B cell (primary cell): ENCODE measurements around the gene BLTP2. TPM values are rescaled to one million over a fixed set of nuclear protein-coding genes. Genes with fewer than 3 reads are reported as not detected.

Source experiments
- ATAC-seq: fragments of 200-7000 bp; cut with Tn5 transposase; one replicate; pipeline ENCODE4 v1.10.0; 2021; ENCODE audit warnings: low read depth, mild to moderate bottlenecking, moderate number of reproducible peaks, moderate library complexity
- CTCF ChIA-PET: fragments of 350-600 bp; sonication (Branson Sonifier 250); formaldehyde crosslinking; loops from one replicate; lab custom pipeline; 2021; ENCODE audit warnings: antibody characterized with exemption, inconsistent platforms; lab: Charles Lee
- POLR2A ChIA-PET: fragments of 350-600 bp; sonication (Branson Sonifier 250); formaldehyde crosslinking; loops from one replicate; lab custom pipeline; 2021; ENCODE audit warnings: antibody characterized with exemption; lab: Charles Lee
- DNase-seq: peaks from one replicate; pipeline ENCODE4 v3.0.0; 2013
- H2AFZ ChIP-seq: 2 replicates; pipeline ENCODE4 v1.6.1; 2012; ENCODE audit warnings: mild to moderate bottlenecking, low read depth, low read length; ENCODE audit not compliant: insufficient read depth, poor library complexity, severe bottlenecking
- H3K27ac ChIP-seq, 2 donors: 1 replicate in 1 of 2; 2 replicates in 1 of 2; pipeline ENCODE4 v1.5.1; 2012 to 2013; ENCODE audit warnings: low read length in 2 of 2, mild to moderate bottlenecking in 2 of 2, moderate library complexity in 1 of 2
- H3K27me3 ChIP-seq, 4 experiments: fragments of 200-600 bp in 1 of 4; sonication (generic) in 1 of 4; replicated peaks in 1 of 4; 1 replicate in 2 of 4; 2 replicates in 2 of 4; pipeline versions ENCODE4 v1.6.1 to v1.7.0; 2013 to 2016; ENCODE audit warnings: low read length in 3 of 4, mild to moderate bottlenecking in 2 of 4, mixed read lengths in 1 of 4, moderate library complexity in 1 of 4; ENCODE audit not compliant: insufficient read depth in 4 of 4, control insufficient read depth in 3 of 4; ENCODE audit errors: control extremely low read depth in 1 of 4
- H3K36me3 ChIP-seq, 2 experiments: replicated peaks in 1 of 2; 1 replicate in 1 of 2; 2 replicates in 1 of 2; pipeline versions ENCODE4 v1.6.1 to v1.7.1; 2013; ENCODE audit warnings: low read length in 1 of 2; ENCODE audit not compliant: insufficient read depth in 2 of 2, control insufficient read depth in 1 of 2; ENCODE audit errors: control extremely low read depth in 1 of 2, extremely low read depth in 1 of 2
- H3K4me1 ChIP-seq, 2 donors: fragments of 200-600 bp in 1 of 2; sonication (generic) in 1 of 2; 1 replicate in 1 of 2; 2 replicates in 1 of 2; pipeline versions ENCODE4 v1.5.1 to v1.6.1; 2013 to 2017; ENCODE audit warnings: low read length in 2 of 2; ENCODE audit not compliant: control insufficient read depth in 2 of 2, insufficient read depth in 2 of 2
- H3K4me2 ChIP-seq: replicated peaks from 2 replicates; pipeline ENCODE3; 2012; ENCODE audit warnings: mild to moderate bottlenecking, low read depth, low read length; ENCODE audit not compliant: poor library complexity, severe bottlenecking
- H3K4me3 ChIP-seq, 5 experiments: fragments of 200-600 bp in 1 of 5; sonication (generic) in 1 of 5; 1 replicate in 3 of 5; 2 replicates in 2 of 5; pipeline versions ENCODE4 v1.5.1 to v1.7.0; 2011 to 2016; ENCODE audit warnings: low read length in 4 of 5, mild to moderate bottlenecking in 4 of 5, low read depth in 2 of 5, control low read depth in 1 of 5, moderate library complexity in 1 of 5; ENCODE audit not compliant: insufficient read depth in 1 of 5; ENCODE audit errors: control extremely low read depth in 1 of 5, extremely low read depth in 1 of 5
- H3K79me2 ChIP-seq: fragments of 200-600 bp; sonication (generic); one replicate; pipeline ENCODE4 v1.6.0; 2016; ENCODE audit warnings: low read length; ENCODE audit not compliant: control insufficient read depth, insufficient read depth
- H3K9ac ChIP-seq: fragments of 200-600 bp; sonication (generic); 2 replicates; pipeline ENCODE4 v1.6.1; 2017; ENCODE audit warnings: mild to moderate bottlenecking, low read length, moderate library complexity
- H3K9me3 ChIP-seq, 3 donors: one replicate each; pipeline versions ENCODE4 v1.6.1 to v1.7.1; 2013; ENCODE audit warnings: low read length in 2 of 3; ENCODE audit not compliant: control insufficient read depth in 2 of 3, insufficient read depth in 1 of 3; ENCODE audit errors: control extremely low read depth in 1 of 3
- H4K20me1 ChIP-seq: 2 replicates; pipeline ENCODE4 v1.6.0; 2012; ENCODE audit warnings: mild to moderate bottlenecking, low read length; ENCODE audit not compliant: insufficient read depth, control insufficient read depth, poor library complexity, severe bottlenecking
- H3K27ac Mint-ChIP-seq: one replicate; pipeline ENCODE4 v1.8.0; 2021; ENCODE audit warnings: mixed read lengths
- H3K27me3 Mint-ChIP-seq: one replicate; pipeline ENCODE4 v1.8.0; 2021; ENCODE audit warnings: mixed read lengths
- H3K4me1 Mint-ChIP-seq: one replicate; pipeline ENCODE4 v1.8.0; 2021; ENCODE audit warnings: mixed read lengths
- H3K4me3 Mint-ChIP-seq: one replicate; pipeline ENCODE4 v1.8.0; 2021; ENCODE audit warnings: mixed read lengths
- H3K9me3 Mint-ChIP-seq: one replicate; pipeline ENCODE4 v1.8.0; 2022; ENCODE audit warnings: mixed read lengths; ENCODE audit not compliant: insufficient read depth
- CTCF ChIP-seq: fragments of 200-600 bp; IDR thresholded peaks from one replicate; pipeline ENCODE4 v1.8.0; 2022; ENCODE audit warnings: antibody characterized with exemption, mild to moderate bottlenecking
- EZH2 ChIP-seq: IDR thresholded peaks from 2 replicates; pipeline ENCODE4 v1.6.1; 2012; ENCODE audit warnings: borderline replicate concordance, low read depth, mild to moderate bottlenecking, moderate library complexity, low read length; ENCODE audit not compliant: insufficient read depth, poor library complexity, severe bottlenecking
- WGBS: methylation state at CpG from one replicate; pipeline ENCODE4 v1.1.5; 2013; ENCODE audit warnings: missing lambda C conversion rate; ENCODE audit not compliant: insufficient coverage; 5-methylcytosine and 5-hydroxymethylcytosine counted together
- intact Hi-C: fragments of 100-400 bp; cut with micrococcal nuclease; formaldehyde crosslinking; loops from one replicate; pipeline ENCODE4 v1.10.0; 2022
- polyA plus RNA-seq: library from polyadenylated mRNA; depleted of rRNA; stranded (reverse); fragments of >200 nt; gene quantifications from 2 replicates; pipeline ENCODE4 v1.2.3, GENCODE V29; 2012
- total RNA-seq, 2 donors: library from RNA; stranded (reverse); fragments of 120-200 nt in 1 of 2; gene quantifications; 1 replicate in 1 of 2; 2 replicates in 1 of 2; pipeline versions ENCODE4 v1.2.3 to v1.2.4, GENCODE V29; 2013 to 2022

Gene BLTP2
- total and polyA plus RNA-seq, 2 donors (not counting 1 experiment from before 2014, with no cell fraction given), result 45.9 to 156 TPM

GRCh38 chr17:28662527-28662829 lies 17.5 kb upstream of the BLTP2 start:
- whole genome bisulfite sequencing, result 3% methylated on average over 7 of the region's 10 CpGs
- H3K79me2 ChIP-seq, result peaks cover 90% of the 10 kb centered on the region
- TF ChIP-seq CTCF, result no peak
- no peak for TF ChIP-seq EZH2
- ATAC-seq (no peak), DNase-seq (no peak)
- peaks cover 22 to 29% of the 10 kb centered on the region in 2 donors for H3K4me1 ChIP-seq
- peaks cover 3 to 26% of the 10 kb centered on the region in 2 experiments for H3K36me3 ChIP-seq
- POLR2A ChIA-PET, result interaction anchor here (1.2 to 4.3 kb wide), 5 partner anchors 12 to 289 kb away, joined by 3 to 42 read pairs (median 5); partner anchors contain the start of genes BLTP2, PHF12 and RPL23A
- no peaks in the 10 kb centered on the region for H3K27me3 Mint-ChIP-seq
- peak overlapping the region; percentile 99 for H3K4me3 Mint-ChIP-seq
- CTCF ChIA-PET, result interaction anchor here (0.6 to 4.2 kb wide), 9 partner anchors 10 to 454 kb away, joined by 3 to 59 read pairs (median 4); partner anchors contain the start of gene BLTP2
- peak overlapping the region; percentile 93 for H3K9ac ChIP-seq
- peak overlapping the region; percentile 91 for H2AFZ ChIP-seq
- peaks cover 58% of the 10 kb centered on the region for H3K4me1 Mint-ChIP-seq
- peaks cover 0 to 8% (median 0%) of the 10 kb centered on the region in 3 donors for H3K9me3 ChIP-seq
- peak overlapping the region; percentile 100 for H3K27ac Mint-ChIP-seq
- intact Hi-C loops, result loop anchor here (1.0 kb wide), 3 partner anchors 17 to 63 kb away; partner anchors contain the start of genes BLTP2, RPL23A and SPAG5
- H3K4me2 ChIP-seq, result peak overlapping the region; percentile 93
- peaks cover 25% of the 10 kb centered on the region for H4K20me1 ChIP-seq
- no peaks in the 10 kb centered on the region for H3K27me3 ChIP-seq
- no peaks in the 10 kb centered on the region for H3K9me3 Mint-ChIP-seq
- peak overlapping the region; percentile 85 to 100 (median 99) for H3K4me3 ChIP-seq
- H3K27ac ChIP-seq, result peak overlapping the region; percentile 90 to 99
